Femur (tissue), 1 donor: Measurements from ENCODE around the gene GIT1.

Experiments used
- DNase-seq: peaks from one replicate; pipeline ENCODE4 v3.0.0-alpha.2; 2017

GIT1 gene

DNA sequence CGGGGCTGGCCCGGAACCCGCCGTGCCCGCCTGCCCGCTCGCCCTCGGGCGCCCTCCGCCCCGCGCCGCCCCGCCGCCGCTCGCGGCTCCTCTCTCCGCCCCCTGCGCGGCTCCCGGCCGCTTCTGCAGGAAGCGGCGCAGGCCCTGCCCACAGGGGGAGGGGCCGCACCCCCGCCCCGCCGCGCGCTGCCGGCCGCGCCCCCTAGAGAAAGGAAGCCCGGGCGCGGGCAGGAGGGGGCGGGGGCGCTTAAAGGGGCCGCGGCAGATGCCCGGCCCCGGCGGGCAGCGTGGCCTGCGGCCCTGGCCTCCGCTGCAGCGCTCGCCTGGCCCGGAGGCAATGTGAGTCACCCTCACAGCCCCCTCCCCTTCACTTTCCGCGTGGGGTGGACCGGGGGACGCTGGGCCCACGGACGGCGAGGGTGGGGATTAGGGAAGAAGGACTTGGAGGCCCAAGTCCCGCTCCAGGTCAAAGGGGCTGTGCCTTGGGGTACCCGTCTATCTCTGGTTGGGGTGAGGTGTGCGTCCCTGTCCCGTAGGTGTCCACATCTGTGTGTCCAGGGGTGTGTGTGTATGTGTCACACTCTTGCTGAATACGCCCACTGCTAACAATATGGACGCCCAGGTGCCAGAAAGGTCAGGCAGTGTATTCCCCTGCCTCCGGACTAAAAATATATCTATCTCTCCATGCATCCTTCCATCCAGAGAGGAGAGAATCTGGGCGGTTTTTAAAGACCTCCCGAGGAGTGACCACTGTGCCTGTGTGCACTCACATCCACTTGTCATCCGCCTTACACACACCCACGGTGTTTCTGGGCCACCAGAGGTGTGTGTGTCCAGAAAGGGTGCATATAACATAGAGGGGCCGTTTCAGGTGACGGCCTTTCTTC is at the start of gene GIT1:
Gene GIT1 (minus strand): TSS at position 125 of the 887 bp plus-strand sequence. CDS start 270 bp downstream, outside the sequence.
- DNase-seq: peak; percentile 89

- no peak for DNase-seq
Observed at GRCh38 chr17:29633886-29634285, 44.4 kb upstream of the GIT1 start.

DNA sequence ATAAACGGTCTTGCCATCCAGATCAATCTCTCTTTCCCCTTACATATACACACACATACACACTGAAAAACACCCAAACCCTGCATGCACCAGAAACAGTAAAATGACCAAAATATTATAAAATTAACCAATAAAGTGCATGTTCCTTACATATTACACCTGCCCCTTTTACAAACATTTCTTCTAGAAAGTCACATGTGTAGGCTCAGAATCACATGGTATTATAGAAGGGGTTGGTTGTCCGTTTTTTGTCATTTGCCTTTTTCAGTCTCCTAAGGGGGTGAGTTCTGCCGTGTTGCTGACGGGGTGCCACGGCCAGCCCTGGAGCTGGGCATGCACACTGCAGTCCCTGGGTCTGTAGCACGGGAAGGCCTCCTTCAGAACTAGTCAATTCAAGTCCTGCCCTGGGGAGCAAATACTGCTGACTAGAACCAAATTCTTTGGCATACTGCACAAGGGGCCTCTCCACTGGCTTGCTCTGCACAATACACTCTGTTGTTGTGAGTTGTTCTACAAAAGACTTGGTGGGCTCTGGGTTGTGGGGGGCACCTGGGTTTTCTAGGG is 41.3 kb upstream of the GIT1 start:
- no peak for DNase-seq

GRCh38 chr17:29629839-29630238 is 40.4 kb upstream of the GIT1 start:
- DNase-seq: no peak

GRCh38 chr17:29628644-29629043 is 39.2 kb upstream of the GIT1 start:
- no peak for DNase-seq

DNA sequence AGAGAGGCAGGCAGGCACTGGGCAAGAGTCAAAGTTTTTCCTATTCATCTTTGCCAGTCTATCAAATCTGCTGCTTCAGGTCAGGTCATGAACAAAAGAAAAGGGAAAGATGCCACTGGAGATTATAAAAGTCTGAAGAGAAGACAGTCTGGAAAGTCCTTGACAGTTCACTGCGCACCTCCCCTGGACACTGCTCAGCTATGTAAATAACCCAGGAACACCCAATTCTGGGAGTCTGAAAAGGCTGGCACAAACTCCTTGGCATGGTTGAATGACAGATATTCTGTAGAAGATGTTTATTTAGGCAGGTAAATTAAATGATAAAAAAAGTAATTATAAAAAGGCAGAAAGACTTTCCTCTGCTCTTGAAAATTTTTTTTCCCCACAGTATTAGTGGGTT is 38.5 kb upstream of the GIT1 start:
- no peak for DNase-seq

DNA sequence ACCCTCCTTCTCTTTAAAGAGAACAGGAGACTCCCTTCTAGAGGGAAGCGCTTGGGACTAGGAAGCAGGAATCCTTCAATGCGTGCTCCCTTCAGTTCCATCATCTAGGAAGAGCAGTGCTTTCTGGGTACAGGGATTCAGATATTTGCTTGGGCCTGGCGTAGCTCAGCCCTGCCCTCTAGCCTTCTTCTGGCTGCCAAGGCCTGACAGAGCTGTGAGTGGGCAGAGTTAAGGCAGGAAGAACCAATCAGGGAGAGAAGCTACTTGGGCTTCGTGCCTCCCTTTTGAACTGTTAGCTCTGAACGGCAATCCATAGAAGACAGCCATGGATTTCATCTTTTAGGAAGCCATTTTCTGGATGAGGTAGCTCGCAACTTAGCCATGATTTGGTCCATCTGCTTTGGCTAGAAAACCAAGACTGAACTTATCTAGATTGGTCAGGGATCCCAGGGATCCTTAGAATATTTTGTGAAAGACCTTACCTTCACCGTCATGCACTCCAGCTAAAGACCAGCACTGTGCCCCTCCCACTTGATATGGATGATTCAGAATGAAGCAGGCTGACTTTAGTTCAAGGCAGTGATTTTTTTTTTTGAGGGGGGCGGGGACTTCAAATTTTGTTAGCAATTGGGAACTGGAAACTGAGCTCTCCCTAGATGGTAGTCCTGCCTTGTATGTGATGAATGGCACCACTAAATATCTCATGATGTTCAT is 35.7 kb upstream of the GIT1 start:
- DNase-seq: no peak

- DNase-seq: no peak
Observed at GRCh38 chr17:29624586-29624985, 35.1 kb upstream of the GIT1 start.

DNA sequence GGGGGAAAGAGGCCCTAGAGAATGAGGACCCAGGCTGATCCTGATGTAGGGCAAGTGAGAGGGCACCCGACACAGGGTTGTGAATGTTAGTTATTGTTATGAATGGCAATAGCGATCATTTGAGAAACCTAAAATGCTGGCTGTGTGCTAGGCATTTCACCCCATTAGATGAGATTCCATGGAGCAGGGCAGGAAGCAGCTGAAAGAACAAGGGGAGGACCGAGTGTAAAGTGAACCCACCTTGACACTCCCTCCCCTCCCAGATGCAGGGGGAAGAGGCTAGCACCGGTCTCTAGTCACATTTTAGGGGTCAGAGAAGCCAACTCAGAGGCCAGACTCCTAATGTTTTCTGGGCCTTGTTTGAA is 33.8 kb upstream of the GIT1 start:
- no peak for DNase-seq

GRCh38 chr17:29622337-29623282 is 33.2 kb upstream of the GIT1 start, which contains the start of gene CORO6:
Gene CORO6 (minus strand): TSS chr17:29622912. CDS start chr17:29621421, 1,491 bp downstream.
- DNase-seq: peak; percentile 76

DNA sequence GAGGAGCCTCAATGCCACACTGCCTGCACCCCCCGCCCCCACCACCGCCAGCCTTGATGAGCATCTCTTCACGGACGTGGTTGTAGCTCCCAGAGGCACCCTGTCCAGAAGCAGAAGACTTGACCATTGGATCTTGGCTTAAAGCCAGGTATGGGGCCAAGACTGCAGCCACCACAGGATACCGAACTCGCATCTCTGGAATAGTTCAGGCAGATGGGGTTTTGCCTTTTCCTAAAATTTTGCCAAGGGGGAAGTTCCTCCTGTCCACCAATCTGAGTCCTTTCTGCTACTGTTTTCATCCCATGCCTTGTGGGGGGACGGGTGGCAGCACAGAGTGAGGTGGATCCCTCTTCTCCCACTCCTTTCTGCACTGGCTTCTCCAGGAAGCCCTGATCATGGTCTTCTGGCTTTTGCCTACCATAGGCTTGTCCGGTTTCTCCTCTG is 32.3 kb upstream of the GIT1 start:
- DNase-seq: no peak

DNA sequence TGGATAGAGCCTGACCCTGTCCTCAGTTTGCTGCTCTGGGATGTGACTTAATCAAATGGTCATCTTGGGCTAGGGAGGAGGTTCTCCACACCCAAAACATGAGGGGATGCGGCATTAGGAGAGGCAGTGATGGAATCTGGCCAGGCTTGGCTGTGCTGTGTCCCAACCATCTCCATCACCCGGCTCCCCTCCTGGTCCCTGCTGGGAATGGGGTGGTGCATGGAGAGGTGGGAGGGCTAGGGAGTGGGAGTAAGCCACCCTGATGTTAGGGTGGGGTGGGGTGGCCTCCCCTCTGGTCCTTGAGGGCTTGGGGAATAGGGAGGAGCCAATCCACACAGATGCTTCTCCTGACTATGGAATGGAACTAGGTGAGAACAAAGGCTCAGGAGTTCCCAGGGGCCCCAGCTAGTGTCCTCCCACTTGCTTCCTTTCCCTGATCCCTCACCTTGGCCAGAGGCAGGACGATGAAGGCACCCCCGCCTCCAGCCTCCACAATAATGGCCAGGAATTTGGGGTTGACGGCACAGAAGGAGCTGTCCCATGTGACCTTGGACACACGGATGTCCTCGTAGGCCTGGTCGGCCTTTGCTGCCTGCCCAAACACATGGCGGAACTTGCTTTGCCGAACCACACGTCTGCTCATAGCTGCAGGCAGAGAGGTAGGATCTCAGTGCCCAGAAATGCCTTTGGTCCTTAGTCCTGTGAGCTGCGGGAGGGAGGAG is 31.5 kb upstream of the GIT1 start:
- DNase-seq: no peak

DNA sequence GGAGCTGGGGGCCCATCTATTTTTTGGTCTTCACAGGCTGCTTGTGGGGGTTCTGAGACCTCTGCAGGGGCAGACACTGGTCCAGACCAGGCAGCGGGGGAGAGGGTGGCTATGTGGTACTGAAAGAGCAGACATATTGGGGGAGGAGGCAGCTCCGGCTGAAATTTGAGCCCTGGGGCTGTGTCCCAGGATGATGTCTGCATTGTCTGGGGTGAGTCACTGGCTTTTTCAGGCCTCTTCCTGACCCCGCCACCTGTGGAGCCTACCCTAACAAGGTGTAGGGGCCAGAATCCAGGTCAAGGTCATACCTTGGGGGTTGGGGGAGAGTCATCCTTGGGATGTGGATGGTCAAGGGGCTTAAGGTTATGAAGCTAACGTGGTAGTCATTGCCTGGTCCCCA is 30.8 kb upstream of the GIT1 start:
- DNase-seq: no peak

DNA sequence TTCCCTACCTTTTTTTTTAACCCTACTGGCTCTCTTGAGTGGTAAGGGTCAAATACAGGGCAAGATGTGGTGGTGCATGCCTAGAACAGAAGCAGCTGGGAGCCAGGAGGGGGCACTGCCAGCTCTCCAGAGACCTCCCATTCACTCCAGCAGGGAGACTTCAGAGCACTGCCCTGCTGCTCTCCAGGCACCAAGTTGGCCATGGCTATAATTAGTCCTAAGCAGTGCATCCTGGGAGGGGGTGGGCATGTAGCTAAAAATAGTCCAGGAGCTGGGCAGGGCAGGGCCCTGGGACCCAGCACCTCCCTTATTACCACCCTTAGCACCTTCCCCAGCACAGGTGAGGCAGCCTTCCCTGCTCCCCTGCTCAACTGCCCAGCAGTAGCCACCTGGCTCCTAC is 29.8 kb upstream of the GIT1 start:
- DNase-seq: no peak

DNA sequence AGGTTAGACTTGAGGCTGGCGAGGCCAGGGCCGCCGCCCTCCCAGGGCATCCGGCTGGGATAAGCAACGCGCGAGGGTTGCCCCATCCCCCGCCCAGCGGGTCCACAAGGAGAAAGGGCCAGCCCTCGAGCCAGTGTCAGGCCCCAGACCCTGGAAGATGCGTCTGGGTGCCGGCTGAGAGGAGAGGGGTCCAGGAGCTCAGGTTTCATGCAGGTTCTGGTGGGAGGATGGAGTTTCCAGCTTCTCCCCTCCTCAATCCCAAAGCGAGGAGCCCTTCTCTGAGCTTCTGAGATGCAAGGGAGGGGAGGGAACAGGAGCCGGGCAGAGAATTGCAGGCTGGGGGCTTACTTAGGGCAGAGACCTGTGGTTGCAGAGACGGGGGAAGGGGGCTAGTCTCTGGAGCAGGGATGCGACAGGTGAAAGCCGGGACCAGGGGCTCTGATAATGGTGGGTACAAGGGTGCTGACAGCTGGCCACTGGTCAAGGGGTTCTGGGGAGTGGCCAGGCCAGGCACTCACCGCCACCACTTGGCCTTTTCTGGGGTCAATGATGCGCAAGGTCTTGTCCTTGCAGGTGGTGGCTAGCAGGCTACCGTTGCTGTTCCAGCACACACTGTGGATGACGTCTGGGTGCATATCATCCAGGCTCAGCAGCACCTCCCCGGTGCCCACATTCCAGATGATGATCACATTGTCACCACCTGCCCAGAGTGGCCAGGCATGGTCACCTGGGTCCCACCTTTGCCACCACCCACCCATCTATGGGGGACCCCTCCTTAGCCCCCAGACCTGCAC is 29.0 kb upstream of the GIT1 start:
- DNase-seq: no peak

DNA sequence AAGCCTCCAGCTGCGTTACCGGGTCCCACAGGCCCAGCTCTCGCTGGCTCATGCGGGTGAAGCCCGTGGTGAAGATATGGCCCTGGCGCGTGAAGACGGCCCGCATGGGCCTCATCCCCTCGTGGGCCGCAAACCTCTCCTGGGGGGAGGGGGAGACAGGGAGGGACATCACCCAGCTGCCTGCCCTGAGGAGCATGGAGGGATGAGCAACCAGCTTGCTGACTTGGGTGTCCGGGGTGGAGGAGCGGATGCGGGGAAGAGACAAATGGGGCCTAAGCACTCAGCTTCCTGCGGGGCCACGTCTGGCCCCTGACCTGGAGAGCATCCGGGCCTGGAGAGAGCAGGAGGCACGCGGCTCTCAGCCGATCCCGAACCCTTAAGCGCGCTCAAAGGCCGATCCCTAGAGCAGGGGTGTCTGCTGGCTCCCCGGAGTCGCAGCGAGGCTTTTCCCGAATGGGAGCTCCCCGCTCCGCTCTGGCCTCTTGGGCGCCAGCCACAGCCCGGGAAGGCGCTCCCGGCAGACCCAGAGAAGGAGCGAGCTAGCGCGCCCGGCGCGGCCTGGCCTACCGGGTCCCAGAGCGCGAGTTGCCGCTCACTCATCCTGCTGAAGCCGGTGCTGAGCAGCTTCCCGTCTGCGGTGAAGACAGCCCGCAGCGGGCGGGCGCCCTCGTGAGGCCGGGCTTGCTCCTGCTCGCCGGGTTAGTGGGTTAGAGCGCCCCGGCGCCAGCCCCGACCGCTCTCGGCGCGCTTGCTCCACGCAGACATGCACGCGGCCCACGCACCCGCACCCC is 28.2 kb upstream of the GIT1 start:
- DNase-seq: peak; percentile 76

- DNase-seq: peak; percentile 81
Observed at GRCh38 chr17:29617125-29617480, 27.7 kb upstream of the GIT1 start.

DNA sequence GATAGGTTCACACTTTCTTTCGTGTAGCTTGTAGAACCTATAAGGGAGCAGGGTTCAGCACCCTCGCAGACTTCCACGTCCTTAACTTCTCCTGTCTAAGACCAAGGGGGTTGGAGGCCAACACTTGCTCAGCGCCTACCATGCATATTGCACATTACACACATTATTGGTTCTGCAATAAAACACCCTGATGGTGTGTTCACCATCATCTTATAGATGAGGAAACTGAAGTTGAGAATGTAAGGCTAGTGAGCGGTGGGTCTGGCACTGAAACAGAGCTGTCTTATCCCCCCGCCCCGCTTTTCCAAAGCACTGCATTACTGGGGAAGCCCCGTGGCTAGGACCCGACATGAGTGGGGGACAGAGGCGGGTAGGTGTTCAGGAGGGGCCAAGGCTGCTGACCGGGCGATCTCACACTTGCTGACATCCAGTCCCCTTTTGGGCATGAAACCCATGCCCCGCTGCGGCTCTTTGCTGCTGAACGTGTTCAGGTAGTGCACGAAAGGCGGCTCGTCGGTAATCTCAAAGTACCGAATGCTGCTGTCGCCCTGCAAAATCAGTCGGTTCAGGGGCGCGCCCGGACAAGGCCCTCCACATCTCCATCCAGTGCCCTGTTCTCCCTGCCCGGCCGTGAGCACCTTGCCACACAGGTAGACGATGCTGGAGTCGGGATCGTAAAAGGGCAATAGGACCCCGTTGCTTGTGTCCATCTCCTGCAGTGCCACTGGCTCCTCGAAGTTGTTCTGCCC is 27.0 kb upstream of the GIT1 start:
- no peak for DNase-seq
